ENCODE results near the gene DDX20. TPM values are rescaled to one million over a fixed set of nuclear protein-coding genes. Genes with fewer than 3 reads are reported as not detected.

Gene DDX20
- total RNA-seq, 1 donor from 2014 or later: 18.7 TPM

Other genes starting within 250 kb of the DDX20 start
- gene RAP1A, start 136.1 kb upstream of the DDX20 start, total RNA-seq: 306 and 307 TPM in 2 replicates
- gene INKA2, start 16.5 kb upstream of the DDX20 start, total RNA-seq: 2.4 and 2.6 TPM in 2 replicates
- 0.07 TPM in 1 of 2 replicates, not detected in the other for gene KCND3, start 233.8 kb downstream of the DDX20 start, total RNA-seq

Measured in activated CD4-positive, alpha-beta T cell treated with anti-CD3 and anti-CD28 coated beads, Interleukin-2, amount 10 ng/mL, durations not matched to agents 24 days and 14 days (primary cell).